ENCODE data around the gene HOXB6.

HOXB6 gene

DNA sequence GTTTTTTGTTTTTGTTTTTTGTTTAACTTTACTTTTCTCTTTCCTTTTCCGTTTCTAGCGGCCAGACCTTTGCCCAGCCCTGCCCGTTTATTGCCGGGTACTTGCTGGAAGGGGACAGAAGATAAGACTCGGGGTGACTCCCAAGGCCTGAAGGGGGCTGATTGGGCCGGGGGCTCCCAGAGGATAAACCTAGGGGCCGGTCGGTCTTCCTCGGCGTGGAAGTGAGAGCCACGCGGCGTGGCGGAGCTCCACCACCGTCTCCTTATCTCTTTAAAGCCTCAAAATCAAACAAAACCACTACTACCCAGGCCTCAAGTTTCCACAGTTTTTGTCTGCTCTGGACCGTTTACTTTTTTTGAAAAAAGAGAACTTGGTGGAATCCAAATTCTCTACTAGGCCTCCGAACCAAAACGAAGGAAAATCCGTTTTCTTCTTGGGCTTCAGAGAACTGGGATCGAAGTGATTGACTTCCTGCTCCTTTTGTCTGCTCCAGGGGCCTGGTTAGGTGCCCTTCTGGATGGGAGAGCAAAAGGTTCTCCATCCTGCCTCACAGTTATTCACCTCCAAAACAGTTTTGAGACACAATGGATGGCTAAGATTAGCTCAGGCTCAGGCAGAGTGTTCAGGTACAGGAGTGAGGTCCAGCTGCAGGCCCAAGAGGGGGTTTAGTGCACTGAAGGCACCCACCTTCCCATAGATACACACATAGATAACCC is 29.9 kb upstream of the HOXB6 start:
- no peak for DNase-seq

DNA sequence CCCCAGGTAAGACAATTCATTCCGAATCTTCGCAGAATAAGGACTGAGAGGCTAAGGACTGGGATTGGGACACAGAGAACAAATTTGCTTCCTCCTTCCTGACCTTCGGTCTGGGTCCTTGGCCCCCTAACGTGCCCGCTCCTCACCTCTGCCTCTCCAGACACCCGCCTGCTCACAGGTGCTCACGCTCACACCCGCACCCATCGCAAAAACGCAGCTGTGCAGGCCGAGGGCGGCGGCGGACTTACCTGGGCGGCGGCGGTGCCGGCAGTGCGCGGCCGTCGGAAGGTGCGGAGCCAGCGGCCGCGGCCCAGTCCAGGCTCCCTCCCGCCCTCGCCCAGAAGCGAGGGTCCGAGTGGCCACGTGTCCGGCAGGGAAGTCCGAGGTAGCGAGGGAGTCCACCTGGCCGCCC is 28.5 kb upstream of the HOXB6 start:
- DNase-seq: no peak

DNA sequence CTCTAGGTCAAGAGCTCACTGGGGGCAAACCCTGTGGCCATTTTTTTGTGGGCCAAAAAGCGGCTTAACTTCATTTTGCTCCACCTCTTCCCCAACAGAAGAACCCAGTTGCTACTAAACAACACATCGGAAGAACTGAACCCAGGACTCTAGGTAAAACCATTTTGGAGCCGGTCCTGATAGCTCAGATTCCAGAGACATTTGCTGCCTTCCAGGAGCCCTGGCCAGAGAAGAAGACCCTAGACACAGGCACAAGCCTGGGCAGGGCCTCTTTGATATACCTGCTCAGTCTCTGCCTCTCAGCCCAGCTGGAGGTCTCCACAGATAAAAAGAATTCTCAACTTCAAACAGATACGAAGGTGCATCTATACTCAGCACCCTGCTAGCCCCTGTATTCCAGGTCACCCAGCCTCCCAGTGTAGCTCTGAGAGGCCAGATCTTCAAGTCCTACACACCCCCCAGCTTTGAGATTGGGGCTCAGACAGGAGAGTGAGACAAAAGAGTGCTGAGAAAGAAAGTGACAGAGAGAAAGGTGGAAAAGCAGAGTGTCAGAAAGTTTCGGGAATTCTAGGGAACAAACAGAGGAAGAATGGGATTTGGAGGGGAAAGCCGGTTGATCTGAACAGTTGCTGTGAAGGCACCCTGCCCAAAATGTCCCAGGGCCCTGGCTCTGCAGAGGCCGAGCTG is 27.9 kb upstream of the HOXB6 start:
- DNase-seq: no peak

DNA sequence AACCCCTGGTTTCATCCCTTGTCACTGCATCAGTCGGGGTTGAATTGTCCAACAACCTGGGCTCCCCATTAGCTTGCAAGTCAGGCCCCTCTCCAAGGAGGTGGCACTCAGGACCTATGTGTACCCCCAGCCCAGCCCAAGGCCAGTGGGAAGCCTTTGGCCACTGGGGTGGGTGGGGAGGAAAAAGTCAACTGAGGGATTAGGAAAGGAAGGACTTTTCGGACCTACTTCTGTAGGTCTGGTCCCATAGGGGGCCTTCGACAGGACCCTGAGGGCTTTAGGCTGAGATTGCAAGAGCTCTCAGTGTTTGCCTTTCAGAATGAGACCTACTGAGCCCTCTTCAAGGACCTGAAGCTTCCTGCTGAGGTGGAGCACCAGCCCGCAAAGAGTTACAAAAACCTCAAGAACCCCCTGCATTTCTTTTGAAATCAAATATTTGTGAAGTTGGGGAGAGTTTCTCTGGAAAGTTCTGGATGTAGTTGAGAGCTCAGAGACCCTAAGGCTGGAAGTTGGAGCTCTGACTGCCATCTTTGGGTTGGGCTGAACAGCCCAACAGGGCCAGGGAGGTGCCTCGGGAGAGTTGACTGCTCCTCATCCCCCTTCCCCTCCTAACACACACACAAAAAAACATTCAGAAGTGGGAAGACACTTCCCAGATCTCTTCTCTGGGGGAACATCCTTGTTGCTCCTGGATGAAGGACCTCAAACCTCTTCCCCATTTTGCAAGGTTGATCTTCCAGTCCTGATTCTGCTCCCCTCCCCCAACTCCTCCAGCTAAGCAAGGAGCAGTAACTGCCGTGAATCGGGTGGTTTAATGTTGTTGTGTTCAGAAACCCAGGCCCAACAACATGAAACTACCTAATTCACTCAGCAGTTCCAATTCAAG is 27.1 kb upstream of the HOXB6 start:
- DNase-seq: no peak

DNA sequence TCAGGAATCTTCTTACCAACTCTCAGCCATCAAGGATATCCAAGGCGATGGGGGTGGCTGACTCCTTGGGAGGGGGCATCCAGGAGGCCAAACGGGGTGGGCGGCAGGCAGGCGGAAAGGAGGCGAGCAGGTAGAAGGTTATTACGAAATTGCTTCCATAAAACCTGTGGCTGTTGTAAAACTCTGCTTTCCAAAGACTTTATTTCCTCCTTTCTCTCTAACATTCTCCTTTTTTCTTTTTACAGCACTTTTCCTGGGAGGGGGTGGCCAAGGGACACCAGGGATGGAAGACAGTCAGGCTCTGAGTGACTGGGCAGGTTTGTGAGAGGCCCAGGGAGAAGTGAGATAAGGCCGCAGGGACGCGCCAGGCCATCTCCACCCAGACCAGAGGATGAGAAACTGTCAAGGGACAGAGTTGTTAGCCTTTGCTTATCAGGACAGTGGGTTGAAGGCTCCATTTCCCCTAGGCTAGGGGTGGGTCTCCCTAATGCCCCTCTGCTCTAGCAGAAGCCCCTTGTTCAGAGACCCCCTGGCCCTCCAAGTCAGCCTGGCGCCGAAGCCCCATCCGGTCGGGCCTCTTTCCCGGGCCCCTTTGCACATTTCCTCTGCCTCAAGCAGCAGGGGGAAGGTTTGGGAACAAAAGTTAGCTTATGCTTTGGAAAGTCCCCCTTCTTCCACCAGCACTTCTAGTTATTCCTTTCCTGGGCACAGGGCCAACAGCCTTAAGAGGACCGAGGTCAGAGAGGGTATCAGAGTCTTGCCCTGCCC is 26.3 kb upstream of the HOXB6 start:
- no peak for DNase-seq

DNA sequence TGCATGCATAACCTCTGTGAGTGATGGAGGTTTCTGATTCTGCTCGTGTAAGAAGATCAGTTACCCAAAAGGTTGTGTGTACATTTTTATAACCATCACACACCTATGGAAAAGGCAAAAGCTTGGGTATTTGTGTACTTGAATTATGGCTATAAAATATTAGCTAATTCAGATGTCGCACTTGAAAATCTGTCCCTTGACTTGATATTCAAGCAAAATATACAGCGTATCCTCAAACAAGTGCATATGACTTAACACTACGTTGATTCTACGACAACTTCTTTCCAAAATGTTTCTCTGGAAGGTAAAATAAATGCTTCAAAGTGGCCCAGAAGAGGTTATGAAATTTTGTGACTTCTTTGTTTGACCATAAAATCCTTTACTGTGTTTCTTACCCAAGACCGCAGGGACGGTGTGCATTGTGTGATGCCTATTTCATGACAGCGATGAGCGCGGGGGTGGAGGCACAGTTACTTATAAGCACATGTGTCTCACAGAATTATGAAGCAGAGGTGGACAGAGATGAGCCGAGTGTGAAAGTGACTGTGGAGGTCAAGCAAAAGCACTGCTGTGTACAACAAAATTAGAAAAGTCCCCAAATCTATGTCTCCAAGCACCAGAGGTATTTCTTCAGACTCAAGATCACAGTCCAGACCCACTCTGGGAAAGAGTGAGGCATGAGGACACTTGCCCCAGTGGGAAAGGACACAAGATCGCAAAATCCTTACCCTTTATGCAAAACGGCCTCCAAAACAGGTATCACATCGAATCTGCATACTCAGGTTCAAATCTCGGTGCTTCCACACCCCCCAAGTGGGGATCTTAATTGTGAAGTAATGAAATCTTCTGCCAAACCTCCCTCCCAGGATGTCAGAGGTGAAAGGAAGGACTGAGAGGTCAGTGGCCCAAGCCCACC is 25.5 kb upstream of the HOXB6 start:
- DNase-seq: no peak

DNA sequence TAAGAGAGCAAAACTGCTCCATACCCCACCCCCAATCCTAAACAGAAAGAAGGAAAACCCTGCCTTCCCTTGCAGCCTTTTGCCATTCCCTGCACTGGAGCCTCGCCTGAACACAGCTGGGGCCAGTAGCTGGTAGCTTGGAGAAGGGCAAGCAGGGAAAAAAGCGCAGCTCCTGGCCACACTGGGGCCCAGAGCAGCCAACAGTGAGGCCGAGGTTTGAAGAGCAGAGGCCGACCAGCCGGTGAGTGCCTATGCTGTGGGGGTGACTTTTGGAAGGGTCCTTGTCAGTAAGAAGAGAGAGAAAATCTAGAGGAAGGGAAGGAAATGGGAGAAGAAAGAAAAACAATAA is 24.6 kb upstream of the HOXB6 start:
- no peak for DNase-seq

DNA sequence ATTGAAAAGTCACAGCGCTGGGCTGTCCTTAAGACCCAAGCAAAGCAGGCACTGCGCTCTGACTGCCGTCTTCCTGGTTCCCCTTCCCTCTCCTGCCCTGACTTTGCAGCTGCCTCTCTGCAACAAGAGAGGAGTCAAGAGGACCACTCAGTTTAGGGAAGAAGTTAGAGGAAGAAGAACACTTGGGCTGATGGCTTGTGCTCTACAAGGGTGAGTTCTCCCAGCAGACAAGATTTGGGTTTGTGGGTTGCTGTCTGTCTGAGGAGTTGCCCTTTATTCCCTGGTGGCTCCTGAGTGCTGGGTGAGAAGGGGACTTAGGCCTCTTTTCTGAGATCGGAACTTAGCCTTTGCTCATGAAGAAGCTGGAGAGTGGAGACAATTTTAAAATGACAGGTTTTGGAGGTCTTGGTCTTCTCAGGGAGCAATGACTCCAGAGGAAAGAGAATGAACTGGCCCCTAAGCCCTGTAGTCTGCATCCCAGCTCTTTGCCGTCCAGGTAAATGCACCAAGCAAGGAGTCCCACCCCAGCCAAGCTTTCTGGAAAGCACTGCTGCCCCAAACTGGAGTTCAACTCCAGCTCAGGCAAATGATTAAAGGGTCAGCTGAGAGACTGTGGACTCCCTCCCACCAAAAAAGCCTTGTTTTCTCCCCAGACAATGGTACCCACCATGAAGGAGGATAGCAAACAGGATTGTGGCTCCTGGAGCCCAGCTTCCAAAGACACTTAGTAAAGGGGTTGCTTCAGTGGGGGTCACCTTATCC is 24.0 kb upstream of the HOXB6 start:
- DNase-seq: no peak

DNA sequence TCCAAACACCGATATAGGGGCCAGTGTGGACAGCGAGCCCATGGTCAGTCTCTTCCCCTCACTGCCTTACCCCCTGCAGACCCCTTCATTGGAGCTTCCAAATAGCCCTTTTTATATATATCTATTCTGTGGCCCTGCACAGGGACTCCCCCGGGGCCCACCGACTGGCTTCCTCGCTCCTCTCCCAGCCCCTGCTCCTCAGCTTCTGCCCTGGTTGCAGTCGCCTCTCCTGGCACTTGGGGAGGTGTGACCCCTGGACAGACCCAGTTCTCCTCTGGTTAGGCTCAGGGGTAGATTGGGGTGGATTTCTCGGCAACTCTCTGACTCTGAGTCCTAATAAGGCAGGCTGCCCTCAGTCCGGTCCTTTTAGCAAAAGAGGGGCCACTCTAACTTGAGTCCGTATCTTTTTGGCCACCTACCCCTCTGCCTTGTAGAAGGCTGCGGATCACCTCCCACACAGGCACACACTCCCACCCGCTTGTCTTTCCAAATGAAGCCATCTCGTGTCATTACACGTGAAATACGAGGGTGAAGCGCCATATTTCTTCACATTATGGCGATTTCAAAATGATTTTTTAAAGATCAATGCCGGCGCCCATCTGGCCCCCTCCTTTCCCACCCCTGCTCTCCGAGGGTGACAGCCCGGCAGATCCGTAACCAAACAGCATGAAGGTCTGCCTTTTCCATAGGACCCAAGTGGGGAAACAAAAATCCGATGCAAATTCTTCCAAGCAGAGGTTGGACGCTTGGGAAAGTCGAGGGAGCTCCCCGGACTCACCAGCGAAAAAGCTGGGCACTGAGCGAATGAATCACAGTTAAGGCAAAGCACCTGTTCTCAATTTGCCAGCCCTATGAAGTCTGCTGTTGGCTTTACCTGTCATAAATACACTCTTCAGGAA is 23.1 kb upstream of the HOXB6 start:
- no peak for DNase-seq

DNA sequence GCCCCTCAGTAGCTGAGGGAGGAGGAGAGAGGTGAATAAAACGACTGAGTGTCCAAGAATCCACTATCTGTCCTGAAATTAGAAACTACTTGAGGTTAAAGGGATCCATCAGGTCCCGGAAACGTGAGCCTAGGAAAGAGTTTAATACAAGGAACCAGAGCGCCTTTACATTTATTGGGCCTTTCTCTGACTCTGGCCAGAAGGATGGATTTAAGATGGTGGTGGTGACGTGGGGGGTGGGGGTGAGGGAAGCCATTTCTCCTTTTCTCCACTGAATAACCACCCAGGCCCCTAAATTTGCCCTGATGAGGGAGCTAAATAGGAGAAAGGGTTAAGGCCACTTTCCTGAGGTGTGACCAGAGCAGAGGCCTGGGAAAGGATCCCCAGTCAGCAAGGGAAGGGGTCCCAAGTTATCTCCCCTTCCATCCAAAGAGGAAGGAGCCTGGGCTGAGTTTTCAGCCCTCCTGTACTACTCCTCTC is 22.4 kb upstream of the HOXB6 start:
- DNase-seq: no peak

DNA sequence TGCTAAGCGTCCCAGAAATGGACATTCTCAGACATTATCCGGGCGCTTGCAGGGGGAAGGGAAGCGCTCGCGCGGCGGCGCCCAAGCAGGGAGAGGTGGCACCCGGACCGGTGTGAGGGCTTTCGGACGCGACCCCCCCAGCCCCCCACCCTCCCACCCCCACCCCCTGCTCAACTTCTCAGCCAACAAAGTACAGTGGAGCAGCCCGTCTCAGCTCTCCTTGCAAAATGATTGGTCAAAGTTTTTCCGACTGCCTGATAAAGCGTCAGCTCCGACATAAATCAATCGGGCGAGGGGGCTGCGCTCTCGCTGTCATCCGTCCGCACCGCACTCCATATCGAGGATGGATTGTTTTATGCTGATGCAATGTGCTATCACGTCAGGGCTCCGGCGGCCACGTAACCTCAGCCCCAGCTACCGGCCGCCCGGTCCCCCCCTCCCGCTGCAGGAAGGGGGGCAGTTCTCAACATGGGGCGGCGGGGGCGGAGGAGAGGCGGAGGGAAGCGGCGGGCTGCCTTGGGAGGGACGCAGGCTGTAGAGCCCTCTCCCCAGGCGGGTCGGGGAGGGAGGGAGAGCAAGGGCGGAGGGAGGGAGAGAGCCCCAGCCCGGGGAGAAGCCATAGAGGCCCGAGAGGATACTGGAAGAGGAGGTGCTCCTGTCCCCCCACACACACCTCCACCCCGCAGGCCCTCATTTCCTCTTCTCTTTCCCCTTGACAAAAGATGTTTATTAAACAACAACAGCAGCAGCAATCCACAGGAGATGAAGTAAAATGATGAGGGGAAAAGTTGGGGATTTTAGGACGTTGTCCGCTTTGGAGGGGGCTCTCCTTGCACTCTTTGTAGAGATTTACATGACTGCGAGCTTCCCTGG is 21.7 kb upstream of the HOXB6 start, which contains the start of gene HOXB9:
HOXB9 (minus strand) TSS at position 114 of the 873 bp plus-strand sequence; CDS start at position 25, 89 bp downstream.
- DNase-seq: peak; percentile 51

DNA sequence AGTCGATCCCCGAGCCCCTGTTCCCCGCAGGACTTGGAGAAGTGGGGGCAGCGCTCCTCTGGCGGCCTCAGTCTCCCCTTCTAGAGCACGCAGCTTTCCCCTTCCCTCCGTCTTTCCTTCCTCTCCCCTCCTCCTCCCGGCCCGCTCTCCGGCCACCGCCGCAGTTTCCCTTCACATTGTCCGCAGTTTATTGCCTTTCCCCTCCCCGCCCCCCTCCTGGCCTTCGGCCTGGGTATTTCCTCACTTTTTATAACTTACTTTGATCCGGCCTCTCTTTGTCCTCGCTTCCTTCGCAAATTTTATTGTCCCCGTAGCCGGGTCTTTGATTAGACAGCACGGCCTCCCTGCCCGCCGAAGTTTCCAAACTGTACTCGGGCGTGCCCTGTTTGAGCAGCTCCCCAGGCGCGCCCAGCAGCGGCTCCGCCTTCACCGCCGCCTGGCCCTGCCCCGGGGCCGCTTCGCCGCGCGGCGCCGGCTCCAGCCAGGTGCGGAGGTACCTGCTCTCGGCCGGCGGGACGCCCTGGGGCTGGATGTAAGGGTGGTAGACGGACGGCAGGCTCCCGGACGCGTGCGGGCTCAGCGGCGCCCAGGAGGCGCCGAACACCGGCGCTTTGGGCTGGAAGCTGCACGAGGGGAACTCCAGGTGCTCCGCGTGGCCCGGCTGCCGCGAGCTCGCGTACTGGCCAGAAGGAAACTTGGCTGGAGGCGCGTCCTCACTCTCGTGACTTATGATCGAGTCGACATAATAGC is 20.9 kb upstream of the HOXB6 start:
- peak; percentile 43 for DNase-seq

DNA sequence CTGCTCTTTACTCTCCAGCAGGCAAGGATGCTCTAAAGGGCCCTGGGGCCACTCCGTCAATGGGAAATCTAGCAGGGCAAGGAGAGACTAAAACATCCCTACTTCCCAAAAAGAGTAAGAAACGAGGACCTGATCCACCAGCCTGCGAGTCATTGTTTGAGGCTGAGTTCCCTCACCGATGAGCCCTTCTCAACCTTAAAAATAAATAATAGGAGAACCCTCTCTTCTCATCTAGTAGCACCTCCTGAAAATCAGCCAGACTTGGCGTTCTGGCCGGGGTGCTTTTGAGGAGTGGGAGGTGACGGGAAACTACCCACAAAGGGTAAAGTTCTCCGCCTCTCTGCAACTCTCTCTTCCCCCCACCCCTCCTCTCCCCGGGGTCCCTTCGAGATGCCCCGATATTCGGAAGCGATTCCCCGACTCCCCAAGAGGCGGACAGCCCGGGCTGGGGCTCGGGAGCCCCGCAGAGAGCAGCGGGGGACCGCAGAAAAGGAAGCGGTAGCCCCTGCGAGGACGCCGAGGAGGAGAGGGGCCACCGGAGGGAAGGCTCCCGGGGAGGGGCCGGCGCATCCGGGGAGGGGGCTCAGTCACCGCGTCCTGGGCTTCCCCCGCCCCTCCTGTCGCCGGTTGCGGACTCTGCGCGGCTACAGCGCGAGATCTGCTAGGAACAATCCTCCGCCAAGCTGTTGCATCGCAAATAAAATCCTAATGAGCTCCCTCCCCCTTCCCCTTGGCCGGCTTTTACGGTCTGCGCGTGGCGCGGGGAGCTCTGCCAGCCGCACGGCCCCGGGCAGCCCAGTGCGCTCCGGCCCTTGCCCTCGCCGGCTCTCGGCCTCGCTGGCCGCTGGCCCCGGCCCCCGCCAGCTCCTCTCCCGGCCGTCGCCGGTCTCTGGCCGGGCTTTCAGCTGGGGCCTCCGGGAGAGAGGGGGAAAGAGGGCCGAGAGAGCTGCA is 20.0 kb upstream of the HOXB6 start:
- DNase-seq: no peak

DNA sequence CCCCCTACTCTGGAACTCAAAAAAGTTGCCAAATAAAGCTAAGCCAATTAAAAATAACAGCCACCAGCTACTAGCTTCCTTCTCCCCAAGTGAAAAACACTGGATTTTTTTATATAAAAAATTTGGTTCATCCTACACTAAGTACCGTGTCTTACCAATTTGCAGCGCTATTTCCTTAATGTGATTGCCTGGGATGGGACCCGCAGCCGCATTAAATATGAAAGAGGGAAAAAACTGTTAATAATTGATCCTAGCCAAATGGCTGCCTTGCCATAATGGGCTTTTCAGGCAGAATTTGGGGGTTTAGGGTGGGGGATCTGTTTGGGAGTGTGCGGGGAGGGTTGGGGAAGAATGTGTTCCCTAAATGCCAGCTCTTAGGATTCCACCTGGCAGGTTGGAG is 19.3 kb upstream of the HOXB6 start:
- no peak for DNase-seq

DNA sequence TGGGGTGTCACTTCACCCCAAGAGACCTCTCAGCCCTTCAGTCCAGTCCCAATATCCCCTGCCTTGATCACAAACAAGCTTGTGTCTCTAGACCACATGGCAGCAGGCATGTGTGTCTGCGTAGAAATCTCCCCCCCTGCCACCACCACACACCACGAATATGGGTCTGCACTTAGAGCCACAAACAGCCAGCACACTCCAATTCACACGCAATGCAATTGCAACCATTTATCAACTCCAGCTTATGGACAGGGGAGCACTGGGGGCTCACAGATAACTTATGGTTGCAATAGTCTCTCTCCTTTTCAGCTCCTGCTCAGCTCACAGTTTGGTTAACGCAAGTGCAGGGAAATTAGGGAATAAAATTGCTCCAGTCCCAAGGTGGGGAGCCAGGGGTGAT is 18.8 kb upstream of the HOXB6 start:
- no peak for DNase-seq

DNA sequence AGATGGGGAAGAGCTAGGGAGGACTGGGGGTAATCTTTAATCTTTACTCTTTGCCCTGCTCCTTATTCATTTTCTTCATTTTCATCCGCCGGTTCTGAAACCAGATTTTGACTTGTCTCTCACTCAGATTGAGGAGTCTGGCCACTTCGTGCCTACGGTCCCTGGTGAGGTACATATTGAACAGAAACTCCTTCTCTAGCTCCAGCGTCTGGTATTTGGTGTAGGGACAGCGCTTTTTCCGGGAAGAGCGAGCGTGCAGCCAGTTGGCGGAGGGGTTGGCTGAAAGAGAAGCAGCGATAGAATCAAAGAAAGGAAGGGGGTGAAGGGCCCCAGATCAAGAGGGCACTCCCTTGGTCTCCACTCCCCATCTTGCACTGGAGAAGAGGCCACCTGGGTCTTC is 18.1 kb upstream of the HOXB6 start:
- no peak for DNase-seq

Measured in stimulated activated CD4-positive, alpha-beta T cell treated with anti-CD3 and anti-CD28 coated beads, Interleukin-4, amount 100 ng/mL, for 24 hours (primary cell).